Stimulated activated CD4-positive, alpha-beta T cell treated with anti-CD3 and anti-CD28 coated beads, Interleukin-15, amount 100 ng/mL, for 1 hour (primary cell): ENCODE measurements around the gene CALHM6.

Experiments used
- DNase-seq, 2 donors: peaks; one replicate each; pipeline ENCODE4 v3.0.0-alpha.2; 2020; ENCODE audit warnings: low read depth in 1 of 2, low spot score in 1 of 2

CALHM6 gene

DNA sequence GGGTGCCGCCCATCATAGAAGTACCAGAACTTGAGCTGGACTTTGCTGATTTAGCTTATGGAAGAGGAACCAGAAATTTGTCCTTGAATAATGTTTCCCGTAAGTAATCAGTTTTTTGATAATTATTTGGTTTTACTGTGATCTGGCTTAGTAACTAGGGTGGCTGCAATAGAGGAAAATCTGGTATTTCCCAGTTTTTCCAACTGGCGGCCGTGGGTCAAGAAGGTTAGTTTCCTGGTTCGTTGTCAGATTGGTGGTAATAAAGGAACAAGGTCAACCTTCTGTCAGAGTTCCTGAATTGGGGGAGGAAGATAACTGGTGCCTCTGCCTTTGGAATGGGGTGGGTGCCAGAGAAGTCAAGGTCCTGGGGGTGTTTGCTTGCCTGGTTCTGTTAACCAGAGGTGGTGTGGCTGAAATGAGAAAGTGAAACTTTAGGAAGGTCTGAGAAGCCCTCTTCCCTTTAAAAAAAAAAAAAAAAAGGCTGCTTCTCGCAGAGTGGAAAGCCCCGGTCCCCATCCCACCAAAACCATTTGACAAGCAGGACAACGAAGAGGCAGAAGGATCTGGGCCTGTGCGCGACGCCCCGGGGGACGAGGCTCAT is at the start of gene CALHM6:
Gene CALHM6, plus strand, starts transcription at position 45 of the 601 bp plus-strand sequence. Its CDS starts 555 bp downstream, at position 600.
- DNase-seq = no peak

- no peak for DNase-seq
Measured at GRCh38 chr6:116412270-116412669, 48.9 kb upstream of the CALHM6 start.

DNA sequence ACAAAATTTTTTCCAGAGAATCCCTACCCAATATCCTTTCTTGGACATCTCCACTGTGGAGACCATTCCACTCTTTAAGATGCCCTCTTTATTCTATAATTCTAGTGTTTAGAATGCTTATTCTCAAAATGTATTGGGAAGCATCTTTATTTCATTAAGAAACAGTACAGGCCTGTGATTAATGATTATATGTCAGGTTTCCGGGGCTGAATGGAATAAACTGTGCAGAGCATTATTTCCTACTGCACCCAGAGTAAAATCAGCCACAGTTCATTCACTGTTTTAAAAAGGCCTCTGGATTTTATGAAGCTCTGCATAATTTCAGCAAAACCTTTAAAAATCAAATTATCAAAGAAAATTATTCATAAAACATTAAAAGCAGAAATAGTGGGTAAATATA is 47.8 kb upstream of the CALHM6 start:
- DNase-seq = no peak

GRCh38 chr6:116417661-116418060 is 43.5 kb upstream of the CALHM6 start:
- no peak for DNase-seq

- DNase-seq = no peak
Measured at GRCh38 chr6:116419069-116419786, 41.9 kb upstream of the CALHM6 start.

- DNase-seq = no peak
Measured at GRCh38 chr6:116420341-116420740, 40.8 kb upstream of the CALHM6 start.

GRCh38 chr6:116422238-116422637 is 38.9 kb upstream of the CALHM6 start:
- no peak for DNase-seq

- DNase-seq = no peak
Measured at GRCh38 chr6:116424001-116424400, 37.2 kb upstream of the CALHM6 start.

- no peak for DNase-seq
Measured at GRCh38 chr6:116426551-116426950, 34.6 kb upstream of the CALHM6 start.

GRCh38 chr6:116429111-116429510 is 32.1 kb upstream of the CALHM6 start:
- DNase-seq = no peak

DNA sequence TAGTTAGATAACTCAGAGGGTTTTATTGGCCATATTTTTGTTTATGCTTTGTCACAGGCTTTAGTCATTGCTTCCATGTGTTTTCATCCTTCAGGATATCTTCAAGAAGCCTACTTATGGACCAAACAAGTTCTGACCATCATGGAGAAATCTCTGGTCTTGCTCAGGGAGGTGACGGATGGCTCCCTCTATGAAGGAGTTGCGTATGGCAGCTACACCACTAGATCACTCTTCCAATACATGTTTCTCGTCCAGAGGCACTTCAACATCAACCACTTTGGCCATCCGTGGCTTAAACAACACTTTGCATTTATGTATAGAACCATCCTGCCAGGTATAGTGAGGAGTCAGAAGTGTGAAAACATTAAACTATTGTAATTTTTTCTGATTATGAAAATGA is 30.3 kb upstream of the CALHM6 start:
- DNase-seq = no peak

DNA sequence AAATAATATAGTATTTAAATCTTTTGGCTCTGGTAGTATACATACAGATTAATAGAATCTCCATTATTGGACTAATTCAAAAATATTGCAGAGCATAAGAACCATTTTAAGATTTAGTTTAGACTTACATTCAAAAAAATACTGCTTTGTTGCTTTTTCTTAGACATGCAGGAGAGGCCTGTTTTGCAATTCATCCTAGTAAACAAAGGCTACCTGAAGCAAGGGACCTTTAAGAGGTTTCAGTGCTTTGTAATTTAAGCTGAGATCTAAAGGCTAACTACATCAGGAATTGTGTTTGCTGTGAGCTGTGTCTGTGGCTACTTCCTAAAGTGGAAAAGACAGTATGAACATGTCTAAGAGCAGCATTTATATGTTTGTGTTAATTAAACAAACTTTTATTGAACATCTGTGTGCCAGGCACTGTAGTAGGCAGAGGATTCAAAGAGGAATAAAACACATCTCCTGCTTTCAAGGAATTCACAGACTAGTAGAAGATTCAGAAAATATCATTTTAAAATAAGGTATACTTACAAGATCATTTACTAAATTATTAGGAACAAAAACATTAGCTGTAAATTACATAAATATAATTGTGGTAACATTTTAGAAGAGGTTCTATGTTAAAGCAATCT is 29.1 kb upstream of the CALHM6 start:
- DNase-seq = no peak

GRCh38 chr6:116433206-116433712 is 27.9 kb upstream of the CALHM6 start:
- no peak for DNase-seq

DNA sequence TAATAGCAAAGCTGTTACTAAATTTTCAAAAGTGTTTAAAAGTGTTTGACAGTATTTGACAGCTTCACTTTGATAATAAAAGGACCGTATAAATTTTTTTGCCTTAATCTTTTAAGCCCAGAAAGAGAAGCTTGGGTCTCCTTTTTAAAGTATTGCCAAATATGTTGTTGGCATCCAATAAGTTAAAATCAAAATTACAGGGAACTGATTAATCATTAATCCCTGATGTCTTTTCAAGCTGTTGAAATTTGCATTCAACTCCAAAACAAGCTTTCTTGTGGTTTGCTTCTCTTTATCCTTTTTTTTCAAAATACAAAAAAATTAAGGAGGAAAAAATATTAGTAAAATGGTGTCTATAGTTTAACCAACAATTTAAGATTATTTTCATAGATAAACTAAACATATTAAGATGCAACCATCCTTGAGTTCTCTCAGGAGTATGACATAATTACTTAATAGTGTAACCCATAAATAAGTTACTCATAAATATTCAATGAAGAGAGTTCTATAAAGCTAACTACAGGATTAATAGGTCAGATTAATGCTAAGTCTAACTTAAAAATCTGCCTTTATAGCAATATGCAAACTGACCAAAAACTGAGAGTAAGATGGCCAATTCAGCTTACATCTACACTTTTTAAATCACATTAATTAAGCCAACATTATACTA is 27.0 kb upstream of the CALHM6 start:
- DNase-seq = no peak

DNA sequence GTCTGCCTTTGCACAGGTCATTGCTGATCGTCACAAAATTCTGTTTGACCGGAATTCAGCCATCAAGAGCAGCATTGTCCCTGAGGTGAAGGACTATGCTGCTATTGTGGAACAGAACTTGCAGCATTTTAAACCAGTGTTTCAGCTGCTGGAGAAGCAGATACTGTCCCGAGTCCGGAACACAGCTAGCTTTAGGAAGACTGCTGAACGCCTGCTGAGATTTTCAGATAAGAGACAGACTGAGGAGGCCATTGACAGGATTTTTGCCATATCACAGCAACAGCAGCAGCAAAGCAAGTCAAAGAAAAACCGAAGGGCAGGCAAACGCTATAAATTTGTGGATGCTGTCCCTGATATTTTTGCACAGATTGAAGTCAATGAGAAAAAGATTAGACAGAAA is 24.6 kb upstream of the CALHM6 start:
- DNase-seq = no peak

GRCh38 chr6:116437656-116438055 is 23.5 kb upstream of the CALHM6 start:
- no peak for DNase-seq

DNA sequence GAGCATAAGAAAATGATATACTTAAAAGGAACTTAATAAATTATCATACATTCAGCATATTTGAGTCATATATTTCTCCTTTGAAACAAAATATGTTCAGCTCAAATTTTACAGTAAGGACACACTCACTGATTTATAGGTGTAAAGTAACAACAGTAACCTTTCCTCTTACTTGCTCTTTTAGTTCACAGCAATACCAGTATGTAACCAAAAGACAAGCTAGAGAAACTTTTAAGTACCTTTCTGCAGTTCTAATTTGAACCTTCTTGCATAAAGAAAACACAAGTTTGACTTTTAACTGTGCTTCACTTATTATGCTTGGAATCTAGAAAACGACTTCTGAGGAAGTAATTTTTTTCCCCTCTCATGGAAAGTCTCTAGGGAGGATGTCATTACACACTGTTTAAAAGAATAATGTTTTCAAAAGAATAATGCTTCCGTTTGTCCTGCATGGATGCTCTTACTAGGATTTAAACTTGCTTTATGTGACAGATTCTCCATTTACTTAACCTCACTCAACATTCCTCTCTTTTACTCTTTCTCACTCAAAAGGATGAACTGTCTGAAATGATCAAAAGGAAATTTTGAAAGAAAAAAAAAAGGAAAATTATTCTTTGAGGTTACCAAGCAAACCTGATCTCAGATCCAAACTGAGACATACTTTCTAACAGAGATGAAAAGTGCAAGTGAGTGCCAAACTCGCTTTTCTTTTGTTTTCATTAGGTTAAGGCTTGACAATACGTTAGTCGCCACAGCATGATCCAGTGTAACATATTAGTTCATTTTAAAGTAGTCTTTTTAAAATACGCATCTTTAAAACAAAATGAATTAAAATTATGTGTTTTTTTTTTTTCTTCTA is 22.4 kb upstream of the CALHM6 start:
- no peak for DNase-seq

DNA sequence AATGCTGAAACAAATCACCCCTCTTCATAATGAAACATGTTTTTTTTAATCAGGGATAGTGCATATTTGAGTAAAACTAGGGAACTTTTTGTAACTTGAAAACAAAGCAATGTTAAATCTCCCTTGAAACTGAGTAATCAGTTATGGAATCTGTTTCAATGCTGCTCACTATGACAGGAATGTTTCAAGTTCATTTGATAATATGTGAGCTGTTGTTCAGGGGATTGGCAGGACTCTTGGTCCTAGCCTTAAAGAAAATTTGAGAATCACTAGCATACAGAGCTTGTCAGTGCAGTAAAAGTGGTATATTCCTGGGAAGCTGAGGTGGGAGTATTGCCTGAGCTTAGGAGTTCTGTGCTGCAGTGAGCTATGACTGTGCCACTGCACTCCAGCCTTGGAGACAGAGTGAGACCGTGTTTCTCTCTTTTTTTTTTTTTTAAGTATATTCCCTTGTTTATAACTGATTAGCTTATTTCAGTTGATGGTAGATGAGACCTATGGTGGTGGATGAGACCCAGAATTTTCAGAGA is 21.6 kb upstream of the CALHM6 start:
- no peak for DNase-seq

GRCh38 chr6:116443105-116443504 is 18.1 kb upstream of the CALHM6 start:
- no peak for DNase-seq

- no peak for DNase-seq
Measured at GRCh38 chr6:116444092-116444491, 17.1 kb upstream of the CALHM6 start.

DNA sequence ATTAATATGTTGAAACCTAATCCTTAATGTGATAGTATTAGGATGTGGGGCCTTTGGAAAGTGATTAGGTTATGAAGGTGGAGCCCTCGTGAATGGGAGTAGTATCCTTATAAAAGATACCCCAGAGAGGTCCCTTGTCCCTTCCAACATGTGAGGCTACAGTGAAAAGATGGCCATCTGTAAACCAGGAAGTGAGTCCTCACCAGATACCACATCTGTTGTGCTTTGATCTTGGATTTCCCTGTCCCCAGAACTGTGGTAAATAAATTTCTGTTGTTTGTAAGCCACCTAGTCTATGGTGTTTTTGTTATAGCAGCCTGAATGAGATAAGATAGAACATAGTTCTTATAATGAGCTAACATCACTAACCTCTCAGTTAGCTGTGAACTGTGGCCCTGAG is 16.6 kb upstream of the CALHM6 start:
- DNase-seq = no peak
